PC-9 (cell line): ENCODE data around the gene RAX. TPM values are rescaled to one million over a fixed set of nuclear protein-coding genes. Genes with fewer than 3 reads are reported as not detected.

ENCODE experiments used
- BruUV-seq: library from RNA; stranded (reverse); fragments of 400-500 nt; replicated peaks from 2 replicates; lab custom pipeline; 2021; lab: Mats Ljungman, UMichigan
- CTCF ChIA-PET: fragments of 300-600 bp; sonication (Branson Sonifier 250); formaldehyde crosslinking; loops from one replicate; lab custom pipeline; 2022; ENCODE audit warnings: antibody characterized with exemption; lab: Charles Lee
- POLR2A ChIA-PET: fragments of 300-600 bp; sonication (Branson Sonifier 250); formaldehyde crosslinking; loops from one replicate; lab custom pipeline; 2022; ENCODE audit warnings: antibody characterized with exemption; ENCODE audit not compliant: unreplicated experiment; lab: Charles Lee
- DNase-seq, 2 experiments: peaks; one replicate each; pipeline versions ENCODE4 v3.0.0 to v3.0.0-alpha.2; 2015 to 2022; ENCODE audit warnings: mixed read lengths in 1 of 2
- H2AFZ ChIP-seq: fragments of 200-600 bp; sonication (generic); 2 replicates; pipeline ENCODE4 v1.8.1; 2017; ENCODE audit warnings: antibody characterized with exemption
- H3F3A ChIP-seq: fragments of 200-600 bp; sonication (generic); 2 replicates; pipeline ENCODE4 v1.8.1; 2017; ENCODE audit warnings: antibody characterized with exemption, mild to moderate bottlenecking, low read depth; ENCODE audit not compliant: insufficient read depth
- H3K27ac ChIP-seq: fragments of 200-600 bp; sonication (generic); 2 replicates; pipeline ENCODE4 v1.6.1; 2016; ENCODE audit warnings: mixed run types
- H3K27me3 ChIP-seq: fragments of 200-600 bp; sonication (generic); 2 replicates; pipeline ENCODE4 v1.6.1; 2016; ENCODE audit warnings: low read depth, mixed run types; ENCODE audit not compliant: insufficient read depth
- H3K36me3 ChIP-seq: fragments of 200-600 bp; sonication (generic); 2 replicates; pipeline ENCODE4 v1.6.1; 2016; ENCODE audit warnings: low read depth, mixed run types
- H3K4me1 ChIP-seq: fragments of 200-600 bp; sonication (generic); replicated peaks from 2 replicates; pipeline ENCODE4 v1.6.1; 2016; ENCODE audit warnings: mixed run types; ENCODE audit not compliant: insufficient read depth
- H3K4me2 ChIP-seq: fragments of 200-600 bp; sonication (generic); 2 replicates; pipeline ENCODE4 v1.6.1; 2017; ENCODE audit warnings: mixed run types
- H3K4me3 ChIP-seq: fragments of 200-600 bp; sonication (generic); 2 replicates; pipeline ENCODE4 v1.6.1; 2016; ENCODE audit warnings: mixed run types
- H3K79me2 ChIP-seq: fragments of 200-600 bp; sonication (generic); 2 replicates; pipeline ENCODE4 v1.6.1; 2017; ENCODE audit warnings: low read depth, mixed run types
- H3K9me2 ChIP-seq: fragments of 200-600 bp; sonication (generic); 2 replicates; pipeline ENCODE4 v1.8.1; 2017; ENCODE audit warnings: mild to moderate bottlenecking; ENCODE audit not compliant: insufficient read depth
- H3K9me3 ChIP-seq: fragments of 200-600 bp; sonication (generic); 2 replicates; pipeline ENCODE4 v1.8.1; 2016; ENCODE audit warnings: low read depth; ENCODE audit not compliant: insufficient read depth
- H4K20me1 ChIP-seq: fragments of 200-600 bp; sonication (generic); 2 replicates; pipeline ENCODE4 v1.8.1; 2017; ENCODE audit not compliant: insufficient read depth
- CTCF ChIP-seq: fragments of 200-600 bp; sonication (generic); conservative IDR thresholded peaks from 2 replicates; pipeline ENCODE4 v1.6.1; 2017; ENCODE audit warnings: mixed run types, antibody characterized with exemption, mild to moderate bottlenecking, moderate library complexity
- EZH2 ChIP-seq: fragments of 200-600 bp; sonication (generic); IDR thresholded peaks from 2 replicates; pipeline ENCODE4 v1.8.0; 2017; ENCODE audit warnings: antibody characterized with exemption, low read depth
- intact Hi-C: fragments of 100-400 bp; cut with micrococcal nuclease; formaldehyde crosslinking; loops from one replicate; pipeline ENCODE4 v1.10.0; 2022; ENCODE audit not compliant: unreplicated experiment
- total RNA-seq: library from RNA; stranded (reverse); gene quantifications from 2 replicates; pipeline ENCODE4 v1.2.3, GENCODE V29; 2021

RAX gene
- total RNA-seq, 1 experiment from 2014 or later = not detected

DNA sequence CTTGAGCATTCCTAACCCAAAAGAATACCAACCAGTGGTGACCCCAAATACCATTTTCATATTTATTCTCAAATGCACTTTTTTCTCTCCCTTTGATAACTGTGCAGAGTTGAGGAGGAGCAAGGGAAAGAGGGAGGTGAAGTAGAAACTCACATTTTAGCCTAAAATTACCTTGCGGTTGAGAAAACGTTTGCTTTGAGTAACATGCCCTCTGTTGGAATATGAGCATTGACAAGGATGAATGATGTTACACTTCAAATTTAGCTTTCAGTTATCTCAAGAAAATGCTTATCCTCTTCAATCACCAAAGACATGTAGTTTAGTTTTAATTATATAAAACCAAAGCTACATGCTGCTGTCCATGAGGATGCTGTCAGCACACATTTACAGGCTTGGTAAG is 50.9 kb downstream of the RAX start:
- POLR2A ChIA-PET = no interaction called here
- no peak overlapping the region for H3K4me3 ChIP-seq
- H3K79me2 ChIP-seq = no peaks in the 10 kb centered on the region
- H3K4me2 ChIP-seq = no peak overlapping the region
- H3K9me2 ChIP-seq = no peaks in the 10 kb centered on the region
- no peaks in the 10 kb centered on the region for H3K36me3 ChIP-seq
- H3K27me3 ChIP-seq = peaks cover 53% of the 10 kb centered on the region
- no peaks in the 10 kb centered on the region for H4K20me1 ChIP-seq
- intact Hi-C loops = no loop called here
- H3K9me3 ChIP-seq = no peaks in the 10 kb centered on the region; the same call in 1 of the 2 replicates
- TF ChIP-seq EZH2 = no peak
- TF ChIP-seq CTCF = no peak
- BruUV-seq = no TSS peak
- no peak overlapping the region for H2AFZ ChIP-seq
- H3F3A ChIP-seq = no peaks in the 10 kb centered on the region
- CTCF ChIA-PET = no interaction called here
- no peaks in the 10 kb centered on the region for H3K4me1 ChIP-seq
- no peak overlapping the region for H3K27ac ChIP-seq
- no peak for DNase-seq

GRCh38 chr18:59220784-59221765 is 52.2 kb downstream of the RAX start:
- Histone ChIP-seq H4K20me1 (no peaks in the 10 kb centered on the region), H3K9me3 (no peaks in the 10 kb centered on the region; the same call in 1 of the 2 replicates), H3K27ac (no peak overlapping the region), H3K9me2 (no peaks in the 10 kb centered on the region), H2AFZ (no peak overlapping the region), H3K36me3 (no peaks in the 10 kb centered on the region), H3K4me3 (no peak overlapping the region), H3K4me2 (no peak overlapping the region), H3F3A (no peaks in the 10 kb centered on the region), H3K79me2 (no peaks in the 10 kb centered on the region), H3K27me3 (peaks cover 66% of the 10 kb centered on the region), H3K4me1 (no peaks in the 10 kb centered on the region)
- CTCF ChIA-PET = no interaction called here
- TF ChIP-seq CTCF = no peak
- TF ChIP-seq EZH2 = no peak
- intact Hi-C loops = no loop called here
- POLR2A ChIA-PET = no interaction called here
- BruUV-seq = no TSS peak
- DNase-seq = no peak

- Histone ChIP-seq H3K4me3 (no peak overlapping the region), H3K27ac (no peak overlapping the region), H3K36me3 (no peaks in the 10 kb centered on the region), H2AFZ (no peak overlapping the region), H3K9me2 (no peaks in the 10 kb centered on the region), H3K79me2 (no peaks in the 10 kb centered on the region), H3K27me3 (peaks cover 73% of the 10 kb centered on the region), H4K20me1 (no peaks in the 10 kb centered on the region), H3K9me3 (no peaks in the 10 kb centered on the region; the same call in 1 of the 2 replicates), H3K4me1 (no peaks in the 10 kb centered on the region), H3F3A (no peaks in the 10 kb centered on the region), H3K4me2 (no peak overlapping the region)
- POLR2A ChIA-PET = no interaction called here
- BruUV-seq = no TSS peak
- CTCF ChIA-PET = no interaction called here
- TF ChIP-seq CTCF = no peak
- TF ChIP-seq EZH2 = no peak
- intact Hi-C loops = no loop called here
- DNase-seq = no peak
These were observed 53.0 kb downstream of the RAX start for GRCh38 chr18:59220164-59220783.
